ENCODE data around the gene EIF4H.

The EIF4H gene

GRCh38 chr7:74235518-74236268, 61.5 kb downstream of the EIF4H start:
- peak overlapping the region; percentile 34 for H3K27ac ChIP-seq
- ChIA-PET POLR2A (ENCODE audit: low non-redundant PET) (no interaction called here), CTCF (interaction anchor here (0.7 kb wide), 2 partner anchors 29 to 165 kb away, joined by 4 read pairs; no protein-coding TSS in a partner anchor)
- TF ChIP-seq CTCF (conservative IDR thresholded peaks at IDR 0.05; ENCODE audit: low read depth): no peak
- DNase-seq (ENCODE audit: low spot score): no peak

- peak overlapping the region; percentile 34 for H3K27ac ChIP-seq
- ChIA-PET CTCF (interaction anchor here (0.7 kb wide), 1 partner anchor 165 kb away, joined by 4 read pairs; no protein-coding TSS in a partner anchor), POLR2A (ENCODE audit: low non-redundant PET) (no interaction called here)
- no peak for DNase-seq (ENCODE audit: low spot score)
- TF ChIP-seq CTCF (conservative IDR thresholded peaks at IDR 0.05; ENCODE audit: low read depth): no peak
Observed at GRCh38 chr7:74236284-74236683, 62.1 kb downstream of the EIF4H start.

- no peak for DNase-seq (ENCODE audit: low spot score)
- POLR2A ChIA-PET (ENCODE audit: low non-redundant PET): no interaction called here
- TF ChIP-seq CTCF (conservative IDR thresholded peaks at IDR 0.05; ENCODE audit: low read depth): no peak
- CTCF ChIA-PET: no interaction called here
- peak overlapping the region; percentile 35 for H3K27ac ChIP-seq
Observed at GRCh38 chr7:74240482-74240881, 66.3 kb downstream of the EIF4H start.

GRCh38 chr7:74242122-74242443, 67.9 kb downstream of the EIF4H start:
- POLR2A ChIA-PET (ENCODE audit: low non-redundant PET): no interaction called here
- TF ChIP-seq CTCF (conservative IDR thresholded peaks at IDR 0.05; ENCODE audit: low read depth): no peak
- no peak for DNase-seq (ENCODE audit: low spot score)
- H3K27ac ChIP-seq: no peak overlapping the region
- CTCF ChIA-PET: interaction anchor here (1.0 kb wide), 1 partner anchor 35 kb away, joined by 4 read pairs; no protein-coding TSS in a partner anchor

- no peak for DNase-seq (ENCODE audit: low spot score)
- TF ChIP-seq CTCF (conservative IDR thresholded peaks at IDR 0.05; ENCODE audit: low read depth): no peak
- H3K27ac ChIP-seq: no peak overlapping the region
- CTCF ChIA-PET: no interaction called here
- POLR2A ChIA-PET (ENCODE audit: low non-redundant PET): no interaction called here
Observed at GRCh38 chr7:74246497-74246896, 72.3 kb downstream of the EIF4H start.

Data from RWPE1 (cell line).